PC-3 (cell line): ENCODE data around the gene FPGS. TPM values are rescaled to one million over a fixed set of nuclear protein-coding genes. Genes with fewer than 3 reads are reported as not detected.

Source experiments
- ATAC-seq: fragments of 200-7000 bp; cut with Tn5 transposase; 2 replicates; pipeline ENCODE4 v1.9.1; 2020; ENCODE audit warnings: mild to moderate bottlenecking, moderate library complexity
- BruUV-seq: library from RNA; stranded (reverse); fragments of 400-500 nt; replicated peaks from 2 replicates; lab custom pipeline; 2021; lab: Mats Ljungman, UMichigan
- CTCF ChIA-PET: fragments of 300-600 bp; sonication (Branson Sonifier 250); formaldehyde crosslinking; loops from one replicate; lab custom pipeline; 2022; ENCODE audit warnings: antibody characterized with exemption; lab: Charles Lee
- POLR2A ChIA-PET: fragments of 300-600 bp; sonication (Branson Sonifier 250); formaldehyde crosslinking; loops from one replicate; lab custom pipeline; 2022; ENCODE audit warnings: antibody characterized with exemption; ENCODE audit not compliant: unreplicated experiment; lab: Charles Lee
- DNase-seq: peaks from one replicate; pipeline ENCODE4 v3.0.0-alpha.2; 2015
- H2AFZ ChIP-seq: fragments of 300-600 bp; sonication (generic); 2 replicates; pipeline ENCODE4 v1.6.0; 2016; ENCODE audit warnings: antibody characterized with exemption, low read length
- H3F3A ChIP-seq: fragments of 300-600 bp; sonication (generic); one replicate; pipeline ENCODE4 v1.6.0; 2017; ENCODE audit warnings: antibody characterized with exemption, low read length, control low read depth, mild to moderate bottlenecking; ENCODE audit not compliant: unreplicated experiment
- H3K27ac ChIP-seq: fragments of 300-600 bp; sonication (generic); 2 replicates; pipeline ENCODE4 v1.5.1; 2016; ENCODE audit warnings: mild to moderate bottlenecking, low read length
- H3K27me3 ChIP-seq: fragments of 300-600 bp; sonication (generic); 2 replicates; pipeline ENCODE4 v1.6.1; 2016; ENCODE audit warnings: low read length, mixed read lengths
- H3K36me3 ChIP-seq: fragments of 300-600 bp; sonication (generic); 2 replicates; pipeline ENCODE4 v1.6.1; 2016; ENCODE audit warnings: low read depth, mixed run types, low read length, mixed read lengths
- H3K4me1 ChIP-seq: fragments of 300-600 bp; sonication (generic); 2 replicates; pipeline ENCODE4 v1.5.1; 2016; ENCODE audit warnings: low read length; ENCODE audit not compliant: insufficient read depth
- H3K4me2 ChIP-seq: fragments of 300-600 bp; sonication (generic); 2 replicates; pipeline ENCODE4 v1.6.0; 2016; ENCODE audit warnings: low read length
- H3K4me3 ChIP-seq: fragments of 300-600 bp; sonication (generic); 2 replicates; pipeline ENCODE4 v1.5.1; 2016; ENCODE audit warnings: mild to moderate bottlenecking, low read length, mixed read lengths
- H3K79me2 ChIP-seq: fragments of 300-600 bp; sonication (generic); 2 replicates; pipeline ENCODE4 v1.6.1; 2017; ENCODE audit warnings: low read length, mixed read lengths
- H3K9ac ChIP-seq: fragments of 300-600 bp; sonication (generic); 2 replicates; pipeline ENCODE4 v1.6.0; 2016; ENCODE audit warnings: mild to moderate bottlenecking, low read length
- H3K9me2 ChIP-seq: fragments of 300-600 bp; sonication (generic); replicated peaks from 2 replicates; pipeline ENCODE4 v1.6.1; 2016; ENCODE audit warnings: mixed run types, low read length, mixed read lengths
- H3K9me3 ChIP-seq: fragments of 300-600 bp; sonication (generic); 2 replicates; pipeline ENCODE4 v1.6.1; 2016; ENCODE audit warnings: low read length, mixed read lengths
- H4K20me1 ChIP-seq: fragments of 300-600 bp; sonication (generic); 2 replicates; pipeline ENCODE4 v1.6.1; 2016; ENCODE audit warnings: low read length, mixed read lengths
- EZH2 ChIP-seq: fragments of 300-600 bp; sonication (generic); IDR thresholded peaks from one replicate; pipeline ENCODE4 v1.6.1; 2017; ENCODE audit warnings: antibody characterized with exemption, mild to moderate bottlenecking, low read length; ENCODE audit not compliant: unreplicated experiment
- EZH2phosphoT487 ChIP-seq: fragments of 300-600 bp; sonication (generic); IDR thresholded peaks from 2 replicates; pipeline ENCODE4 v1.6.1; 2018; ENCODE audit warnings: mild to moderate bottlenecking, antibody characterized with exemption, low read length, borderline replicate concordance
- intact Hi-C: fragments of 100-400 bp; cut with micrococcal nuclease; formaldehyde crosslinking; loops from 2 replicates; pipeline ENCODE4 v1.9.0; 2023
- total RNA-seq: library from RNA; depleted of rRNA; stranded (reverse); fragments of >200 nt; gene quantifications from 2 replicates; pipeline ENCODE4 v1.2.3, GENCODE V29; 2014
- TF ChIP-seq, protein P1 (sequence below): fragments of 300-600 bp; sonication (generic); conservative IDR thresholded peaks from 2 replicates; pipeline ENCODE4 v1.5.1; 2017; ENCODE audit warnings: antibody characterized with exemption, low read depth, mild to moderate bottlenecking, low read length

FPGS gene
- total RNA-seq, 1 experiment from 2014 or later, result 78.5 TPM

DNA sequence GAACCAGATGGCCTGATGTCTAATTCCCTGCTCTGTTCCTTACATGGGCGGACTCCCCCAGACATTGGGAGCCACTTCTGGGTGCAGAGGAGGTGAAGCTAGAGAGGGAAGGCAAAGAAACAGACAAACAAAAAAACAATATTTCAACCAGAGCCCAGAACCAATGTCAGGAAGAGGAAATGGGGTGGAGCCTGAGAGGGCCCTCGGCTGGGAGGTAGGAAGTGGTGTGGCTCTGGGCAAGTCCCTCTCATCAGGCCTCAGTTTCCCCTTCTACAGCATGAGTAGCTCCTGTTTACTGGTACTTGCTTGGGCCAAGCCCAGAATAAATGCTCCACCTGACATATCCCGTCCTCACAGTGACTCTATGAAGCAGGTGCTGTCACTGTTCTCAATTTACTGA lies 35.3 kb upstream of the FPGS start:
- BruUV-seq, result no TSS peak
- Histone ChIP-seq H3F3A (no peaks in the 10 kb centered on the region), H3K79me2 (no peaks in the 10 kb centered on the region), H3K27me3 (no peaks in the 10 kb centered on the region), H3K9me3 (no peaks in the 10 kb centered on the region), H3K4me2 (no peak overlapping the region), H3K9ac (no peak overlapping the region), H3K9me2 (no peaks in the 10 kb centered on the region), H2AFZ (no peak overlapping the region), H3K4me1 (peaks cover 4% of the 10 kb centered on the region; the same call in 1 of the 2 replicates), H3K4me3 (no peak overlapping the region), H3K36me3 (no peaks in the 10 kb centered on the region), H3K27ac (no peak overlapping the region), H4K20me1 (no peaks in the 10 kb centered on the region)
- CTCF ChIA-PET, result no interaction called here
- TF ChIP-seq EZH2 (no peak), EZH2phosphoT487 (no peak)
- TF ChIP-seq, protein P1, sequence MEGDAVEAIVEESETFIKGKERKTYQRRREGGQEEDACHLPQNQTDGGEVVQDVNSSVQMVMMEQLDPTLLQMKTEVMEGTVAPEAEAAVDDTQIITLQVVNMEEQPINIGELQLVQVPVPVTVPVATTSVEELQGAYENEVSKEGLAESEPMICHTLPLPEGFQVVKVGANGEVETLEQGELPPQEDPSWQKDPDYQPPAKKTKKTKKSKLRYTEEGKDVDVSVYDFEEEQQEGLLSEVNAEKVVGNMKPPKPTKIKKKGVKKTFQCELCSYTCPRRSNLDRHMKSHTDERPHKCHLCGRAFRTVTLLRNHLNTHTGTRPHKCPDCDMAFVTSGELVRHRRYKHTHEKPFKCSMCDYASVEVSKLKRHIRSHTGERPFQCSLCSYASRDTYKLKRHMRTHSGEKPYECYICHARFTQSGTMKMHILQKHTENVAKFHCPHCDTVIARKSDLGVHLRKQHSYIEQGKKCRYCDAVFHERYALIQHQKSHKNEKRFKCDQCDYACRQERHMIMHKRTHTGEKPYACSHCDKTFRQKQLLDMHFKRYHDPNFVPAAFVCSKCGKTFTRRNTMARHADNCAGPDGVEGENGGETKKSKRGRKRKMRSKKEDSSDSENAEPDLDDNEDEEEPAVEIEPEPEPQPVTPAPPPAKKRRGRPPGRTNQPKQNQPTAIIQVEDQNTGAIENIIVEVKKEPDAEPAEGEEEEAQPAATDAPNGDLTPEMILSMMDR, result no peak
- DNase-seq, result no peak
- POLR2A ChIA-PET, result no interaction called here
- ATAC-seq, result no peak
- intact Hi-C loops, result no loop called here

DNA sequence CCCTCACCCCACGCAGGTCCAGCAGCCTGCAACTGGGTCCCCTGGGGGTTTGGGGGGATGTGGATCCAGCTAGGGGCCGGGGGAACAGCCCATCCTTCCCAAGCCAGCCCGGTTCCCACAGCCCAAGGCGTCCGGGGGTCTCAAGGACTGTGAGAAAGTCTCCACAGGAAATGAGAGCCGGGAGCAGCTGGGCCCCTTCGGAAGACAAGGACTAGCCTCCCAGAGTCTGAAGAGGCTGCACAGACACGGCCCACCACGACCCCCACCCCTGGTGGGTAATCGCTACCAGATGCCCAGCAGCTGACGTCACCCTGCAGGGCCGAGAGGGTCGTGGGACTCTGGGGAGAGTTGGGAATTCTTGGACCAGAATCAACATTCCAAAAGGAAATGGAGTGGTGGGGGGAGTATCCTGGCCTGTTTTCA lies 34.8 kb upstream of the FPGS start:
- Histone ChIP-seq H3K9me2 (no peaks in the 10 kb centered on the region), H3K9ac (no peak overlapping the region), H3K79me2 (no peaks in the 10 kb centered on the region), H3K4me2 (no peak overlapping the region), H3K9me3 (no peaks in the 10 kb centered on the region), H3K27ac (no peak overlapping the region), H3K36me3 (no peaks in the 10 kb centered on the region), H3F3A (no peaks in the 10 kb centered on the region), H2AFZ (no peak overlapping the region), H3K4me1 (peaks cover 4% of the 10 kb centered on the region; the same call in 1 of the 2 replicates), H4K20me1 (no peaks in the 10 kb centered on the region), H3K27me3 (no peaks in the 10 kb centered on the region), H3K4me3 (no peak overlapping the region)
- TF ChIP-seq EZH2phosphoT487 (no peak), EZH2 (no peak)
- TF ChIP-seq, protein P1, result no peak
- intact Hi-C loops, result no loop called here
- ChIA-PET CTCF (no interaction called here), POLR2A (no interaction called here)
- DNase-seq (no peak), ATAC-seq (no peak)
- no TSS peak for BruUV-seq

DNA sequence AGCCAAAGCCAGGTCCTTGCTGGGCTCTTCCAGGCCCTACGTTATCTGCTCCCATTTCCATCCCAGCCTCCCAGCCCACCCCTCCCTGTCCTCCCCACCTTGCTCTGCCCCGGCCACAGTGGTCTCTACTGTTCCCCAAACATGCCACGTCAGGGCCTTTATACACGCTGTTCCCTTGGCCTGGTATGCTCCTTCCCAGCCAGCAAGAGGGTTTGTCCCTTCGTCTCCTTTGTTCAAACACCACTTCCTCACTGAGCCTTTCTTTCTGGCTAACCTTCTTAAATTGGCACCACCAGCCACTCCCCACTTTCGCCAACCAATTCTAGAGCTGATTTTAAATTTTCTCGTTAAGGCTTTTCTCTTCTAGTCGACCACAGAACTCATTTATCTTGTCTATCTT lies 34.0 kb upstream of the FPGS start:
- TF ChIP-seq EZH2 (no peak), EZH2phosphoT487 (no peak)
- TF ChIP-seq, protein P1, result no peak
- no peak for DNase-seq
- Histone ChIP-seq H3K4me2 (no peak overlapping the region), H3K9me2 (no peaks in the 10 kb centered on the region), H2AFZ (no peak overlapping the region), H3K27me3 (no peaks in the 10 kb centered on the region), H3K9ac (no peak overlapping the region), H3F3A (no peaks in the 10 kb centered on the region), H3K27ac (no peak overlapping the region), H4K20me1 (no peaks in the 10 kb centered on the region), H3K79me2 (no peaks in the 10 kb centered on the region), H3K4me3 (no peak overlapping the region), H3K9me3 (no peaks in the 10 kb centered on the region), H3K4me1 (peaks cover 4% of the 10 kb centered on the region; the same call in 1 of the 2 replicates), H3K36me3 (no peaks in the 10 kb centered on the region)
- POLR2A ChIA-PET, result no interaction called here
- CTCF ChIA-PET, result no interaction called here
- intact Hi-C loops, result no loop called here
- BruUV-seq, result no TSS peak
- ATAC-seq, result no peak
